A172 (cell line): ENCODE measurements around the gene BAIAP2. TPM values are rescaled to one million over a fixed set of nuclear protein-coding genes. Genes with fewer than 3 reads are reported as not detected.
A peak's percentile ranks its signal among the peaks of the same experiment; 100 is the strongest.
"Not testable (repeated sequence)": the region's sequence is repeated elsewhere in the genome, so short reads cannot be mapped to it uniquely, and the experiment has no call there.

Source experiments
- DNase-seq: peaks from one replicate; pipeline ENCODE4 v3.0.0-alpha.2; 2015; ENCODE audit warnings: low spot score
- total RNA-seq: library from RNA; depleted of rRNA; stranded (reverse); fragments of >200 nt; shearing (Covaris generic); gene quantifications from 2 replicates; pipeline ENCODE4 v1.2.3, GENCODE V29; 2014

Gene BAIAP2
- total RNA-seq, 1 experiment from 2014 or later: 89.5 TPM

DNA sequence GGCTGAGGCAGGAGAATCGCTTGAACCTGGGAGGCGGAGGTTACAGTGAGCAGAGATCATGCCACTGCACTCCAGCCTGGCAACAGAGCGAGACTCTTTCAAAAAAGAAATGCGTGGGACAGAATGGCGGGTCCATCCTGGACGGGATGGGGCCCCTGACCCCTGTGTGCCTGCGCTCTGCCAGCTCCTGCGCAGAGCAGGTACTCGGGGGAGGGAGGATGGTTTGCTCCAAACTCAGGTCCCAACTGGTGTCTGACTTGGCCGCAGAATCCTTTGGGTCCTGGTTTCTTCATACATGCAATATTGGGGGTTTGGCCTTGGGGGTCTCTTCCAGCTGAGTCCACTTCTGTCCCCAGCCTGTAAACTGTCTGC, 33.0 kb upstream of the BAIAP2 start:
- no peak for DNase-seq

GRCh38 chr17:81002409-81003361, 32.3 kb upstream of the BAIAP2 start:
- peak; percentile 79 for DNase-seq

DNA sequence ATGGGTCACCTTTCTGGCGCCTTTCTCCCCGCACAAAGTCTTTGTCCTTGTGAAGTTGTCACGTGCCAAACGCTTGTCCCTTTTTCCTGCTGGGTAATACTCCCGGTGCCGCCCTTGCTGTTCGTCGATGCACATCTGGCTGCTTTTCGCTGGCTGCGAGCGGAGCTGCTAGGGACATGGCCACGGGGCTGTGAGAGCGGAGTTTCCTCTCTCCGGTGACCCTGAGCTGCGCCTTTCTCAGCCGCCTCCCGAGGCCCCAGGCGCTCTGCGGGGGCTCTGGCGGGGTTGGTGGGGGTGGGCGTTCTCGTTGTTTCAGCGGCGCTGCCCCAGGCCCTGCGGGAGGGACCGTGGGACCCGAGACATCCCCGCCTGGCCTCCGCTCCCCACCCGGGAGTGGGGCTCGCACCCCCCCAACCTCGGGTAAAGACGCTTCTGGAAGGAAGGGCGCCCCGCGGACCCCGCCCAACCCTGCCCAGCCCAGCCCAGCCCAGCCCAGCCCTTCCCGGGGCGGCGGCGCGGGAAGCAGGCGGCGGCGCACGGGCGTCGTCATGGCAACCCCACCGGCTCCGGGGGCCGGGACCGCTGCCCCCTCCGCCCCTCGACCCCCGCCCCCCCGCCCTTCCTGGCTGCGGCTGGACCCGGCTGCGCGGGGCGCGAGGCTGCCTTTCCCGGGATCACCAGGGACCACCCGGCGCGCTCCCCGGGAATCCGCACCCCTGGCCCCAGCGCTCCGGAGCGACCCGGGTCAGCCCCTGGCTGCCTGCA, 31.1 kb upstream of the BAIAP2 start:
- no peak for DNase-seq

DNA sequence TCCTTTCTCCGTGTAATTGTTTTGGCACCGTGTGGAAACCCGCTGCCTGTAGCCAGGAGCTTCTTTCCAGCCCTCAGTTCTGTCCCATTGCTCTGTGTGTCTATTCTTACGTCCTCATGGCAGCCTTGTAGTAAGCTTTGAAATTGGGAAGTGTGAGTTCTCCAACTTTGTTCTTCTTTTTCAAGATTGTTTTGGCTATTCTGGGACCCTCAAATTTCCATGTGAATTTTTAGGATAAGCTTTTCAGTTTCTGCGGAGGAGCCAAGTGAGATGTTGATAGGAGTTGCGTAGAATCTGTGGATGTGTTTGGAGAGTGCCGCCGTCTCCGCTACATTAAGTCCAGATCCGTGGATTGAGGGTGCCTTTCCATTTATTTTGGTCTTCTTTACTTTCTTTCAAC, 28.1 kb upstream of the BAIAP2 start:
- DNase-seq: no peak

DNA sequence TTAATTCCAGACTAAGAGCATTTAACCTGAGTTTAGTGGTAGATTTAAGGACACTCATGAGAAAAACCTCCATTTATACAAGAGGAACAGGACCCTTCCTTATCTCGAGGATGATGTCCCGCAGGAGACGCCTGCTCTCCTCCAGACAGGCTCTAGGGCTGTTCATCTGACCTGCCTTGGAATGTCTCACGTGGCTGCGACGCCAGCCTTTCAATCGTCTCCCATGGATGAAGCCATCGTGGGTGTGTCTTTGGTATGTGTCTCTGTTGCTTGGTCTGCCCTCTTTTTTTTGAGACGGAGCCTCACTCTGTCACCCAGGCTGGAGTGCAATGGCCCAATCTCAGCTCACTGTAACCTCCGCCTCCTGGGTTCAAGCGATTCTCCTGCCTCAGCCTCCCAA, 26.8 kb upstream of the BAIAP2 start:
- no peak for DNase-seq

DNA sequence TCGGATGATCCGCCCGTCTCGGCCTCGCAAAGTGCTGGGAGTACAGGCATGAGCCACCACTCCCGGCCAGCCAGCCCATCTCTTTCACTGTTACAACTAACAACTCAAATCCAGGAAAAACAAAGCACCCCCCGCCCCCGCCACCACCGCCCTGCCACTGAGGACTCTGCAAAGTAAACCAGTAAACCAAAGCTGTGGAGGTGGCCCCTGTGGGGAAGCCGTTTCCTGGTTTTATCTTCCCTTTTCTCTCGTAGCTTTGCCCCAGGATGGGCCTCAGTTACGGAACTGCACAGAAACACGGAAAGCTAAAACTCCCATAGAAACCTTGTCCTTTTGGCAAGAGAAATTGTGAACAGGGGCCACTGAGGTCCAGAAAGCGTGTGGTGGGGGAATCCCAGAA, 25.8 kb upstream of the BAIAP2 start:
- no peak for DNase-seq

- no peak for DNase-seq
Measured at GRCh38 chr17:81010935-81011334, 24.0 kb upstream of the BAIAP2 start.

DNA sequence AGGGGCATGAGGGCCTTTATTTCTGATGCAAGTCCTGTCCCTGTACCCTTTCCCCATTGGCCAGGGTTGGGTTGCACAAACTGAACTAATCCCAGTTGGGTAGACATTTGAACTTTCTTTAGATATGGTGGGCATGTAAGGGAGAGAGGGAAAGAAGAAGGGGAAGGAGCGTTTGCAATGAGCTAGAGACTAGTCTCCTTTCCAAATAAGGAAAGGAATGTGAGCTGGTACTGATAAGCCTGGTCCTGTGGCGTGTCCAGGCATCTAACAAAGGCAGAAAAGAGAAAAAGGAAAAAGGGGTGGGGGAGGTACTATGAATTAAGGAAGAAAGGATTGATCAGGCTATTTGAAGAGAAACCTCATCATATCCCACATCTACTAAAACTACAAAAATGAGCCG, 23.0 kb upstream of the BAIAP2 start:
- no peak for DNase-seq

- DNase-seq: no peak
Measured at GRCh38 chr17:81012574-81013447, 22.1 kb upstream of the BAIAP2 start.

- DNase-seq: no peak
Measured at GRCh38 chr17:81013642-81014041, 21.3 kb upstream of the BAIAP2 start.

DNA sequence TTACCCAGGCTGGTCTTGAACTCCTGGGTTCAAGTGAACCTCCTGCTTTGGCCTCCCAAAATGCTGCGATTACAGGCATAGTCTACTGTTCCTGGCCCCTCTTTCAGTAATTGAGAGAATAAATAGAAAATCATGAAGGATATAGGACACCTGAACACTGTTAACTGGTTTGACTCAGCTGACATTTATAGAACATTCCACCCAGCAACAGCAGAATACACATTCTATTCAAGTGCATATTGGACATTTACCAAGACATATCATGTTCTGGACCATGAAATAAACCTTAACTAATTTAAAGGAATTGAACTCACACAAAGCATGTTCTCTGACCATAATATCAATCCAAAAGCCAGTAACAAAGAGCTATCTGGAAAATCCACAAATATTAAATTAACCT, 19.8 kb upstream of the BAIAP2 start:
- no peak for DNase-seq

DNA sequence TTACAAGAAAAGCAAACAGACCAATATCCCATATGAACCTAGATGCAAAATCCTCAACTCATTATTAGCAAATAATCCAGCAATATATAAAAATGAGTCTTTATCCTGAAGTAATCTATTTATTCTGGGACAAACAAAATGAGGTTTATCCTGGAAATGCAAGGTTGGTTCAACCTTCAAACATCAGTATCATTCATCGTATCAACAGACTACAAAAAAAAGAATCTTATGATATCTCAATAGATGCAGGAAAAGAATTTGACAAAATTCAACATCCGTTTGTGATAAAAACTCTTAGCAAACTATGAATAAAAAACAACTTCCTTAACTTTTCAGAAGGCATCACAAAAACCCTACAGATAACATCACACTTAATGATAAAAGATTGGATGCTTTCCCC, 18.4 kb upstream of the BAIAP2 start:
- DNase-seq: no peak

DNA sequence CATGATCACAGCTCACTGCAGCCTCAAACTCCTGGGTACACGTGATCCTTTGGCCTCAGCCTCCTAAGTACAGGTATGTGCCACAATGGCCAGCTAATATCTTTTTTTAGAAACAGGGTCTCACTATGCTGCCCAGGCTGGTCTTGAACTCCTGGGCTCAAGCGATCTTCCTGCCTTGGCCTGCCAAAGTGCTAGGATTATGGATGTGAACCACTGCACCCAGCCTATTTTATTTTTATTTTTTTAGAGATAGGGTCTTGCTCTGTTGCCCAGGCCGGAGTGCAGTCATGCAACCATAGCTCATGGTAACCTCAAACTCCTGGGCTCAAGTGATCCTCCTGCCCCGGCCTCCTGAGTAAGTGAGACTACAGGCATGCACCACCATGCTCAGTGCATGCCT, 17.6 kb upstream of the BAIAP2 start:
- not testable (repeated sequence) for DNase-seq

- DNase-seq: no peak
Measured at GRCh38 chr17:81018044-81018802, 16.7 kb upstream of the BAIAP2 start.

DNA sequence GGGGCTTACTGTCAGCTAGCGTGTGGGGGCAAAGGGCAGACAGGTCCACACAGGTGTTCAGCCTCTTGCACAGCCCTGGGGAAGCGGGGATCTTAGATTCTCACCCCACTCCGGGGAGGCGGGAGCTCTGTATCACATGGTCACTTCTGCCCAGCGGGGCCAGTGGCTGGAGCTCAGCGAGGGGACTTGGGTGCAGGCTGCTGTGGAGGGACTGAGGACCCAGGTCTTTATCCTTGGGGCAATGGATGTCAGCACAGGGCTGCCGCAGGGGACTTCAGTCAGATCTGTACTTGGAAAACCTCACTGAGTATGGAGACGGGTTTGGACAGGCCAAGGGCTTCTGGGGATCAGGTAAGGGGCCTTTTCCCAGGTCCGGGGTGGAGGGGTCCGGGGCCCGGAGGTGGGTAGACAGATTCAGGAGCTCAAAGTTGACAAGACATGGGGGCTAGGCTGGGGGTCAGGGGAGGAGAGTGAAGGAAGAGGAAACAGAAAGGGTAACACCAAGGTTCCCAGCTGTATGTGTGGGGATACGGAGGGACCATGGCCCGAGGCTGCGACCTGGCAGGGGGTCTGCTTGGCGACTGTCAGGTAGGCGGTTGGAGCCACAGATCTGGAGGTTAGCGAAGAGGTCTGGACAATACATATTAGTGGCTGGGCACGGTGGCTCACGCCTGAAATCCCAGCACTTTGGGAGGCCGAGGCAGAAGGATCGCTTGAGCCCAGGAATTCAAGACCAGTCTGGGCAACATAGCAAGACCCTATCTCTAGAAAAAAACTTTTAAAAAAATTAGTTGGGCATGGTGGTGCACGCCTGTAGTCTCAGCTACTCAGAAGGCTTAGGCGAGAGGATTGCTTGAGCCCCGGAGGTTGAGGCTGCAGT, 15.1 kb upstream of the BAIAP2 start:
- DNase-seq: no peak

DNA sequence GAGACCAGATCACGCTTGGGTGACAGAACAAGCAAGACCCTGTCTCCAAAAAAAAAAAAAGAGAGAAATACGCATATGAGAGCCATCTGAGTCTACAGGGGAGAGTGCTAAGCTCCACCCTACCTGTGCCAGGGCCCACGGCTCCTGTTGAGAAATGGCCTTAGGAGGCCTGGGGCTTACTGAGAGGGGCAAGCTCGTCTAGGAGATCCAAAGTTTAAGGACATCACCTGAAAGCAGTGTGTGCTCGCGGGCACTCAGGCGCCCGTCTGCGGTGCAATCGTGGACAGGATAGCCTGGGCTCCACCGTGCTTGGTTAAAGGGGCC, 14.5 kb upstream of the BAIAP2 start:
- no peak for DNase-seq

GRCh38 chr17:81020767-81021497, 14.0 kb upstream of the BAIAP2 start:
- DNase-seq: peak; percentile 95

GRCh38 chr17:81021531-81022343, 13.2 kb upstream of the BAIAP2 start:
- no peak for DNase-seq

DNA sequence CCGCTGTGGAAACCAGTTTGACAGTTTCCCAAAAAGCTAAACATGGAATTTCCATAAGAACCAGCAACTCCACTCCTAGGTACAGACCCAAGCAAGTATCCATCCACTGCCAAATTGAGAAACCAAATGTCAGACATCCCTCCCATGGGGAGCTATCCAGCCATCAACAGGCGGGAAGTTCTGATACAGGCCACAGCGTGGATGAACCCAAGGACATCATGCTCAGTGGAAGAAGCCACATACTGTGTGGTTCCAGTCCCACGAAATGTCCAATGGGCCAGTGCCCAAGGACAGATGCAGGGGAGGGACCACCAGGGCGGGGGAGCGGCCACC, 12.6 kb upstream of the BAIAP2 start:
- DNase-seq: no peak
